GM10266 (cell line): ENCODE results near the gene GNAI2.

ENCODE experiments used
- DNase-seq: peaks from one replicate; pipeline ENCODE4 v3.0.0; 2012; ENCODE audit errors: extremely low spot score
- CTCF ChIP-seq: IDR thresholded peaks from 2 replicates; pipeline ENCODE4 v1.5.1; 2012; ENCODE audit warnings: mild to moderate bottlenecking, low read depth; ENCODE audit not compliant: control insufficient read depth, insufficient read depth; ENCODE audit errors: missing control alignments

Gene GNAI2

GRCh38 chr3:50235716-50236483, at the start of gene GNAI2:
Gene GNAI2, plus strand, starts transcription at chr3:50236204. Its CDS starts 132 bp downstream, at chr3:50236336.
- DNase-seq = peak; percentile 99
- no peak for TF ChIP-seq CTCF

GRCh38 chr3:50187750-50188149, 48.3 kb upstream of the GNAI2 start:
- no peak for DNase-seq
- TF ChIP-seq CTCF = no peak

GRCh38 chr3:50189274-50189673, 46.7 kb upstream of the GNAI2 start:
- TF ChIP-seq CTCF = peak; percentile 64
- DNase-seq = peak; percentile 74

GRCh38 chr3:50189989-50190388, 46.0 kb upstream of the GNAI2 start:
- no peak for TF ChIP-seq CTCF

GRCh38 chr3:50190936-50191660, 44.9 kb upstream of the GNAI2 start, which contains the start of gene GNAT1:
Gene GNAT1, plus strand, starts transcription at chr3:50191610. Its CDS starts 116 bp downstream, at chr3:50191726.
- no peak for TF ChIP-seq CTCF
- no peak for DNase-seq

More at GRCh38 chr3:50189989-50190388, 46.0 kb upstream of the GNAI2 start:
- no peak for DNase-seq

- no peak for TF ChIP-seq CTCF
- no peak for DNase-seq
These were observed 43.9 kb upstream of the GNAI2 start for GRCh38 chr3:50192124-50192523.
